ENCODE results near the gene CBR4.
"Not testable (repeated sequence)": the region's sequence is repeated elsewhere in the genome, so short reads cannot be mapped to it uniquely, and the experiment has no call there.

The CBR4 gene

DNA sequence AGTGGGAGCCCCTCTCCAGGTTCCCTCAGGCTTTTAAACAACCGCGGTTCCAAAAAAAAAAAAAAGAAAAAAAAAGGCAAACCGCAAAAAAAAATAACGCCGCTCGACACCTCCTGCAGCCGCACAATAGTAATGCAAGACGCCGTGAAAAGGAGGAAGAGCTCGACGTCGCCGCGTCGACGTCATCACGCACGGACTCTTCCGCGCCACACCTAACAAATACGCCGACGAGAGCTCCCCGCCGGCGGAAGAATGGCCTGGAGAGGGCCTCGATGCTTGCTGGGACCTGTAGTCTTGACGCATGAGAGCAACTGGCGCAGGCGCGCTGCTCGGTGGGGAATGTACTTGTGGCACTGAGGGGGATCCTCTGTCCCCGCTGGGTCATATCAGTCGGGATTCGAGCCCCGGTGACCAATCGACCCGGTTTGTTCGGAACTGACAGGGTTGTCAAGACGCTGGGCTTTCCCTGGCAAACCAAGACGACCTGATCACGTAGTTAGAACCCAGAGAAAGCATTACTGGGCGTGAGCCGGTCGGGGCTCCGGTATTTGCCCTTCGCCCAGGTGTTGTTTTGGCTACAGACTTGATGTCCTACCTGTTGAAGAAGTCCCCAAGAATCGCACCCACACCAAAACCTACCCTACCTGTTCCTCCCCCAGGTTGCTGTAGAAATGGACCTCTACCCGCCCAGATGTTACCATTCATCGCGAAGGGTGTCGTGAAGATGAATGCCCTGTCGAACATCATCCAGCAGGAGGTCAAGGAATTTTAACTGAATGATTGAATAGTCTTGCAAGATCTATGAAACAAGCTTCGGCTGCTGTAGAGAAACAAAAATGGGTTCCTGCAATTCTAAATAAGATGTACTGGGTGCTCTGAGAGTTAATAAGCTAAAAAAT, at the start of gene CBR4:
TSS of gene CBR4 (minus strand) at position 131 of the 899 bp plus-strand sequence. CDS start 166 bp downstream, outside the sequence.
- DNase-seq = peak; percentile 99

DNA sequence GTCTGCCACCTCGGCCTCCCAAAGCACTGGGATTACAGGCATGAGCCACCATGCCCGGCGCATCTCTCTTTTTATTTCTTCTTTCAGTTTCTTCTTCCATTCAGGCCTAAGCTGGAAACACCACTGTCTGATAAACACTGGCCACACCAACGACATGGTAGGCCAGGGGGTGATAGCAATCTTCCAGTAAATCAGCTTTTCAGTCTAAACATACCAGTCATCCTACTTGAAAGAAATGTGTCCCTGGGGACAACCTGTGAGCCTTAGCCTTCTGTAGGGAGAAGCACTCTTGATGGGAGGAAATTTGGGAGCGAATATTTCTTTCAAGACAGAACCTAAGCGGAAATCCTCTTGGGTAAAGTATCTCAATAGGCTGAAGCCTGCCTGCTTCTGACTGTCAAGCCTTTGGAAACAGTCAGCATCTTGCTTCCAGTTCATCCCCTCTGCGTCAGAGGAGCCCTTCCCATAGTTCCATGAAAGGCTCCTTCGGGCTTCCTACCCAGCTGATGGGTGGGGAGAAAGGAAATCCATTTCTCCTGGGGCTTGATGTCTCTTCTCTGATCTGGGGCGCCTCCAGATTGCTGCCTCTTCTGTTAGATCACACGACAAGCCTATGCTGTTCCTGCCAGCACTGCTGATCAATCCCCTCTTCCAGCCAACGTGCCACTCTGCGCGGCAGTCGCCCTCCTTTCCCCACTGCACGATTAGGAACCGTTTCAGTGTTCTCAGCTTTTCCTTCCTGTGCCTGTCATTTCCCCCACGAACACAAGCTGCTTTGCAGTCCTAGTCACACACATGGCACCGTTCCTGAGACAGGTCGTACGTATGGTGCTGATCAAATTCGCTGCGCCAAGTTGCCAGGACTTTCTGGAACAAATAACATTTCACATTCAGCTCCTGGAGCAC, 49.5 kb upstream of the CBR4 start:
- DNase-seq = no peak

DNA sequence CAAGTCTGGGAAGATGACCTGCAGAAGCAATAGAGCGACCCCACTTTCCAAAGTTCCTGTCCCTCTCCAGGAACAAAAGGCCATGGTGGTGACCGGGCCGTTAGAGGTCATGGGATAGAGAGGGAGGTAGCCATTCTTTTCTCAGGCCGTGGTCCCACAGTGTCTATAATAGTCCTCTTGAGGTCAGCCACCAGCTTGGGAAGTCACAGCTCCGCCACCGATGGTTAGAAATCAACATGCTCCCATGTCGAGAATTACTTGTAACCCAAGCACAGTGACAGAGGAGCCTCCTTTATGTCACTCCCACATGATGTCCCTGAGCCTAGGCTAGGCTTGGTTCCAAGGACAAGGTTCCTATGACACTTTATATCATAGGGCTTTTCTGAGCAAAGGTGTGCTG, 48.3 kb upstream of the CBR4 start:
- no peak for DNase-seq

DNA sequence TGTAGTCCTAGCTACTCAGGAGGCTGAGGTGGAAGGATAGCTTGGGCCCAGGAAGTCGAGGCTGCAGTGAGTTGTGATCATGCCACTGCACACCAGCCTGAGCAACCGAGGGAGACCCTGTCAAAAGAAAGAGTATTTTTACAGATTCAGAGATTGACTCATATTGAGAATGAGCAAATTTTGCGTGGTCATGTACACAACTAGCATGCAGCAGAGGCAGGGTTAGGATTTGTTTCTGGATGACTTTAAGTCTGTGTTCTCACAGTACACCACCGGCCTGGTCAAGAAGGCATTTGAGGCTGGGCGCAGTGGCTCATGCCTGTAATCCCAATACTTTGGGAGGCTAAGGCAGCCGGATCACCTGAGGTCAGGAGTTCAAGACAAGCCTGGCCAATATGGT, 44.8 kb upstream of the CBR4 start:
- no peak for DNase-seq

DNA sequence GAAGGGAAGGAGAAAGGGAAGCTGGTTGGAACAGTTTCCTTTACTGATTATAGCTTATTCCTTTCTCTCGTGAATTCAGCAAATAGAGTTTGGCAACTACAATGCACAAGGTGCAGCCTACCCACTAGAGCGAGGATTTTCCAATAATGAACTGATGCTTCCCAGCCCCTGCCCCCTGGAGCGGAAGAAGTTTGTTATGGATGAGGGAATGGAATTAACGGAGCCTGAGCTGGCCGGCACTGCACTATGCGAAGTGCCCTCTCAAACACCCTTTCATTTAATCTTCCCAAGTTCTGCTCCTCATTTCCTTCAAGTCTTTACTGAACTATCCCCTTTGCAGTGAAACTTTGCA, 42.5 kb upstream of the CBR4 start:
- no peak for DNase-seq

DNA sequence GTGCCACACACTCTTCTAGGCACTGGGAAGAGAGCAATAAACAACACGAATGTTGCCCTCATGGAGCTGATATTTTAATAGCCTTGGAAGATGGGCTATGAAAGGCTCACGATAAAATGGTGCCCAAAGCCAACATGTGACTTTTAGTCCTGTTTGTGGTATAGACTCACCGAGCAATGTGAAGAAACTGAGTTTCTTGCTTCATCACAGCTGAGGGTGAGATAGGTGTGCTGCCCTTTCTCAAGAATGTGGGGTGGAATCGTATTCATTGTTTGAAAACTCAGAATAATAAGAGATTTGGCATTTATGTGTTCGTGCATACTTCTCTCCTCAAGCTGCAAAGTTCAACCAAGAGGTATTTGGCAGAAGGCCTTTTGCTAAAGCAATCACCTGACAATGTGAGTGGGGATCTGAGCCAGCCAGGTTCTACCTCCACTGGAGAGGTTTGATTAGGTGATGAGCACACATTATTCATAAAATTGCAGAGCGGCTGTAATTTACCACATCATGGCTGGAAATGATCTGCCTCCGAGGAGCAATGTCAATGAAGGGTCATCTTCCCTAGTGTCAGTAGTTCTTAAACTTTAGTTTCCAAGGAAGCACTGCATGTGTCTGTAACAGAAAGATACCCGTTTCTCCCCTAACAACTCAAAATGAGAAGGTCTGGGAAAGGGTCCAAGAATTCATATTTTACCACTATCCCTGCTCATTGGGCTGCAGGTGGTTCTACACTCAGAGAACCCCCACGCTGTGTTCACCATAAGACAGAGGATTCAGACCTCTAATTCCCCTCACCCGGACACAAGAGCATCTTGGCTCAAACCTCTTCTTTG, 41.9 kb upstream of the CBR4 start:
- no peak for DNase-seq

DNA sequence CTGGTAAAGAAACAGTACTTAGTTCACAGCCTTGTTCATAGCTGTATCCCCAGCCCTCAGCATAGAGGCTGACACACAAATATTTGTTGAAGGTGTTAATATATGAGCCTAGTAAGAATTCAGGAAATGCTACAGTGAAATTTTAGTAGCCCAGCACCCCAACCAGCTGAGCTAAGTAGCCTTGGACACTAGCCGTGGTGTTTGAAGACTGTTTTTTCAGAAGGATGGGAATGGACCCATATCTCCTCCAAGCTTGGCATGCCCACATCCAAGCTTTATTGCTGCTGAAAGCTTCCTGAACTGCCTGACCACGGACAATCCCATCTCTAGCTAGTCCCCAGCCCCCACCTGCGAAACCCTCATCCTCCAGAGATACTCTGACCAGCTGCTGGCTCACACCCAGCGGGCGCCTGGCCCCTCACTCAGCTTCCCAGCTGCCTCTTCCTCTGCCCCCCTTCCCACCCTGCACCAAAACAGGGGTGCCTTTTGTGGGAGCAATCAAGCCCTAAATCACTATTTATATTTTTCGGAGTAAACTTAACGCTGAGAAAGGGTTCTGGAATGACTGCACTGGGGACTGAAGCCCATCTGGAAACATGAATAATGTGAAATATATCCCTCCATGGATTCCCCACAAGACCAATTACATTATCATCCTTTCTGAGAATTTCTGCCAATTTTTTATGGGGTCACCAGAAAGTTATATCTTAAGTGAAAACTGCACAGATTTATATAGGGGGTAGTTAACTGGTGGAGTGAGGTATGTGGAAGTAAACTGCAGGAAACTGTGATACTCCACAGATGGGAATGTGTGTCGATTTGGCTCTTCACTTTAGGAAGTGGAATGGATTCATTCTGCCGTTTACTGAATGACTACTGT, 41.1 kb upstream of the CBR4 start:
- no peak for DNase-seq

DNA sequence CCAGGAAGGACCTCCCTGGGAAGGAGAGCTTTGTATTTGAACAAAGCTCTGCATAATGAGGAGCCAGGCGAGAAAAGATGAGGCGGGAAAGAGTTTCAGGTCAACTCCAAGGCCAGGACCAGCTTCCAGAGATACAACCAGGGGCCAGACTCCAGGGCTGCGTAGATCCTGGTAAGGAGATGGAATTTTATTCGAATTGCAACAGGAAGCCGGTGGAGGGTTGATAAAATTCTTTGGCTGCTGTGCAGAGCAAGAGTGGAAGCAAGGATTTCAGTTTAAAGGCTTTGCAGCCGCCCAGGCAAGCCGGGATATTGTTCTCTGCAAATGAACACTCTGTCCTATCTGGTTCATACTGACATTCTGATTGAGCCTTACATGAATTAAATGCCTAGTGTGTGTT, 40.2 kb upstream of the CBR4 start:
- peak; percentile 57 for DNase-seq

DNA sequence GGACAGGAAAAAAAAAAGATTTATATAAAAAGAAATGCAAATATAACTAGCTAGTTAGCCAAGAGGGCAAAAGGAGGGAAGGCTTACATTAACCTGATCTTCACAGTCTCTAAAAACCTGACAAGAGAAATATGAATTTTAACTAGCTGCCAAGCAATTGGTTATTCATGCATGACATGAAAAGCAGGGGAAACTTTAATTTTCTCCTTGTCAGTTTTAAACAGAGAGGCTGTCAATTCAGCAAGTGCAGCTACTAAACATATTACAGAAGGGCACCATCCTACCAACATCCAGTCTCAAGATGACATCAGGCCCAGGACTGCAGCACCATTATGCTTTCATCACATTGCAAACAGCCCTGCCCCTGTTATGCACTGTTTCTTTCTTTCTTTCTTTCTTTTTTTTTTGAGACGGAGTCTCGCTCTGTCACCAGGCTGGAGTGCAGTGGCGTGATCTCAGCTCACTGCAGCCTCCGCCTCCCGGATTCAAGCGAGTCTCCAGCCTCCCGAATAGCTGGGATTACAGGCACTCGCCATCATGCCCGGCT, 38.9 kb upstream of the CBR4 start:
- no peak for DNase-seq

DNA sequence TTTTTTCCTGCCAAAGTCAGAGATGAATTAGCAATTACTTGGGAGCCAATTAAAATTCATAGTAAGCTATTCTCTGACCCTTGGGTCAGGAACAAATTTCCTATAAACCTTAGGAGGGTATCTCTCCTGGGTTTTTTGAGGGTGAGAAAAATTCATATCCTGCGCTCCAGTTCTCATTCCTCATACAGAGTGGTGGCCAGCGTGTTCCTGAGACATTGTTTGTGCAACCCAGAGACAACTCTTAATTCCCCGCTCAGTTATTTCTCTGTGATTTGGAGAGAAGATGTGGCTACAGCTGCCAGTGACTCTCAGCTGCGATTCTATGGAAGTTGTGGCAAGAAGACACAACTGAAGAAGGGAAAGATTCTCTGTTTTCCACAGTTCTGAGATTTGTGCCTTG, 37.9 kb upstream of the CBR4 start:
- DNase-seq = no peak

DNA sequence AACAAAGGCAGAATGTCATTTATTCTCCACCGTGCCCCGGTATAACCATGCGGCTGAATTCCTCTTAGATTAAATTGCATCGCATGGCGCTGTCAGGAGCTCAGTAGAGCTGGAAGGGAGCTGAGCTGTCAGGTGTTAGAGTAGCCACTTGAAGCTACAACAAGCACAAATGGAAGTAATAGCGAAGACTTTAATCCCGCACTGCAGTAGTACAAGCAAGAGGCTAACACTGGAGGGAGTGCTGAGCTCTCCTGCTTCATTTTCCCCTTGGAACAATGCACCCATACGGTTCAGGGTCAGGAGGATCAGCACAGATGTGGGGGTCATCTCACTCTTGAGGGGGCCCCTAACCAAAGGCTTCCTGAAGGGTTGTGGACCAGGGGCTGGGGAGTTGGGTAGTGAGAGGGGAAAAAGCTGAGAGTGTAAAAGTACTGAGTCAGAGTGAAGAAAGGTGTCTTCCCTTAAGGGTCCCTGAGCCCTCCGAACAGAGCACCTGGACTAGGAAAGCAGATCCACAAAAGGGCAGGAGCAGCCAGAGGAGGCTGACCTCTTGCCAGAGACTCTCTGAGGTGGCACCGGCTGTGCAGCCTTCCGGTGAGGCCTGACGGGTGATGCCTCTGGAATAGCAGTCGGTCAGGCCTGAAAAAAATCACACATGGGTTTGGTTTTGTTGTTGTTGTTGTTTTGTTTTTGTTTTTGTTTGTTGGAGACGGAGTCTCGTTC, 36.0 kb upstream of the CBR4 start:
- DNase-seq = no peak

DNA sequence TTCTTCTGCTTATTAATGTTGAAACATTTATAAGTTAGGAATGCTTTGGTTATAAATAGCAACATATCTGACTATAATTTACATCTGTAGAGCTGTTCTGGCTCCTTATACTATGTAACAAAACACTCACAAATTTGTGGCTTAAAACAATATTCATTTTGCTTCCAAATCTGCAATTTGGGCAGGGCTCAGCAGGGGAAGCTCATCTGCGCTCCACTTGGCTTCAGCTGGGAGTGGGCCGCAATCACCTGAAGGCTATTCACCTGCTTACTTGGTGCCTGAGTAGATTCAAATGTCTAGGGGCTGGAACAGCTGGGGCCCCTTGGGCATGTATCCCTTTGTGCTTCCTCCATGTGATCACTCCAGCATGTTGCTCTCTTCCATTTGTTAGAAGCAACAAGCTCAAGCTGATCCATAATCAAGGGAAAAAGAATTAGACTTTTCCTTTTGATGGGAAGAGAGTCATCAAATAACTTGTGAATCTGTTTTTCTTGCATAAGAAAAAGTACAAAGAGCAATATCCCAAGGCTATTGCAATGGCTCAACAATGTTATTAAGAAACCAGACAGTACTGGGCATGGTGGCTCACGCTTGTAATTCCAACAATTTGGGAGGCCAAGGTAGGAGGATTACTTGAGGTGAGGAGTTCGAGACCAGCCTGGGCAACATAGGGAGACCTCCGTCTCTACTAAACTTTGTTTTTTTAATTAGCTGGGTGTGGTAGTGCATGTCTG, 34.8 kb upstream of the CBR4 start:
- no peak for DNase-seq

DNA sequence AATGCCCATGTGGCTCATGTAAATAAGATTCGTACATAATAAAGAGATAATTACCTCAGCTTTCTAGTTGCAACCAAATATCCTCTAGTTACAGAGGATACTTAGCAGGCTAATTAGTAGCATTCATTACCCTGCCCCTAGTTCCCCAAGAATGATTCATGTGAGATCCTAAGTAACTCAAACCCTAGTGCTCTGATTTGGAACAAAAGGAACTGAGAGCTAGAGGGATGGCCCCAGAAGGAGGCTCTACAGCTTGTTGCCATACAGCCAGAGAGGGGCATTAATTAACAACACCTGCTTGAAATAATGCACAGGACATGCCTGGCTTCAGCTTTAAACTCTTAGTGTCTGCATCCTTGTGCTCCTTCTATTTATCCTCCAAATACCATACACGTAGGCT, 32.6 kb upstream of the CBR4 start:
- DNase-seq = no peak

DNA sequence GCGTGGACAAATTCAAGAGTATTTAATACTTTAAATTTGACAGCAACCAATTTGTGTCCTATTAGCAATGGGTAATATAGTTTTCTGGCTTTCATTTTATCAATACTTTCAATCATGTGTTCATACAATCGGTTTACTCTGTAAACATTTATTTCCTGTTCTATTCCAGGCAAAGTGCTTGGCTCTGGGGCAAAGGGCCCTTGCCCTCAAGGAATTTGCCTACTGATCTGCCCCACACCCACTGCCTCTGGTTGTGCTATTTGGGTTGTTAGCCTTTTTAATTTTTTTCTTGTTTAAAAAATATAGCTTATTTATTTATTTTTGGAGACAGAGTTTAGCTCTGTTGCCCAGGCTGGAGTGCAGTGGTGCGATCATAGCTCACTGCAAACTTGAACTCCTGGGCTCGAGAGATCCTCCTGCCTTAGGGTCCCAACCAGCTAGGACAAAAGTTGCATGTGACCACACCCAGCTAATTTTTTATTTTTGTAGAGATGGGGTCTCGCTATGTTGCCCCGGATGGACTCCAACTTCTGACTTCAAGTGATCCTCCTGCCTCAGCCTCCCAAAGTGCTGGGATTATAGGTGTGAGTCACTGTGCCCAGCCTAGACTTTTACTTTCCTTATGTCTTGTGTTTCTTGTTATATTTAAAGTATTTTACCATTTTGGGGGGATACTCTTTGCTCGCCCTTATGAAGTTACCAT, 30.7 kb upstream of the CBR4 start:
- no peak for DNase-seq

DNA sequence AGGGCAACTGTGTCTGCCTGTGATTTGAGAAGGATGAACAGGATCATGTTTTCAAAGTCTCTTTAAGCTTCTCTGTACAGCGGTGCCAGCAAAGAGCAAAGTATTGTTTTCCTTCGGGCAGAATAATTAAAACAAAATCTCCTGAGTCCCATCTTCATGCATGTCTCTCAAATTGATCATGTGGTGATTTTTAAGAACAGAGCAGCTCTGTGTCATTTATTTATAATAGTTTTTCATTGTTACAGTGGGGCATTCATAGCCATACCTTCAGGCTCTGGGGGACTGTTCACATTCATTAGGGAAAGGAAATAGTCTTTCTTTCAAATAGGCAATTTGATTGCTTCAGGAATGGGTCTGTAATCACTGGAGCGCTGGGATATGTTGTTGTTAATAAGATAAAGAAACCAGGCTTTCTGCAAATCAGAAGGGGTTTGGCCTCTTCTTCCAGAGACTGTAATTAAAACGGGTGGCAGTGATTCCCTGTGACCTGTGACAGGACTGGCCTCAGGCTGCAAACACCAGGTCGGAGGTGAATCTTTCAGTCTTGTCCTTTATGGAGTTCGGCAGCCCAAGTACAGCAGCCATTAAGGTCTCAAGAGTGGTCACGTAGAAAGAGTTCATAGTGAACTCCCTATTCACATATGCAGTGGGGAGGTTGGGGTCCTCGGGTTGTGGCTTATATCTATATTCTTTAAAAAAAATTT, 29.3 kb upstream of the CBR4 start:
- no peak for DNase-seq

DNA sequence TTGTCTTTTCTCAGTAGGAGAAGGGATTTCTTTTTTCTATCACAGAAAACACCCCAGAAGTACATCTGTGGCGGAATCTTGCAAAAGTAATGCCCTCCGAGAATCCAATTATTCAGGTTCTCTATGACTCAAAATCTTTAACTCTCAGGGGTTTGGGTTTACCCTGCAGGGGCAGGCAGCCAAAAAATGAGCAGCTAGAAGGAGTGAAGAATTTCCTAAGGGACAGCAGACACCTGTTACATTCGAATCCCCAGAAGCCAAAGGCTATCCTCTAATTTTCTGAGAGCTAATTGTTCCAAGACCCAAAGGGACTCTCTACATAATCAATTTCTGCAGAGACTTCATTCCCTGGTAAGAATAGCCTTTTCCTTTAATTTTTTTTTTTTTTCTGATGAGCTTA, 27.5 kb upstream of the CBR4 start:
- DNase-seq = no peak

DNA sequence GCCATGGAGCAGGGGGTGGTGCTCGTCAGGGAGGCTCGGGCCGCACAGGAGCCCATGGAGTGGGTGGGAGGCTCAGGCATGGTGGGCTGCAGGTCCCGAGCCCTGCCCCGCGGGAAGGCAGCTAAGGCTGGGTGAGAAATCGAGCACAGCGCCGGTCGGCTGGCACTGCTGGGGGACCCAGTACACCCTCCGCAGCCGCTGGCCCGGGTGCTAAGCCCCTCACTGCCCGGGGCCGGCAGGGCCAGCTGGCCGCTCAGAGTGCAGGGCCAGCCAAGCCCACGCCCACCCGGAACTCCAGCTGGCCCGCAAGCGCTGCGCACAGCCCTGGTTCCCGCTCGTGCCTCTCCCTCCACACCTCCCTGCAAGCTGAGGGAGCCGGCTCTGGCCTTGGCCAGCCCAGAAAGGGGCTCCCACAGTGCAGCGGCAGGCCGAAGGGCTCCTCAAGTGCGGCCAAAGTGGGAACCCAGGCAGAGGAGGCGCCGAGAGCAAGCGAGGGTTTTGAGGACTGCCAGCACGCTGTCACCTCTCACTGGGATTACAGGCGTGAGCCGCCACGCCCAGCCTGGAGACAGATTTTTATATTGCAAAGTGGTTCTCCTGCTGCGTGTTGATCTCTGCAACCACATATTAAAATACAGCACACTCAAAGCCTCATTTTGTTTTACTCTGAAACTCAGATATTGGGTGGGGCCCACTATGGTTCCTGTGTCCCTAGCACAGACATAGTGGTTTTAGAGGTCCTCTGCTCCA, 26.0 kb upstream of the CBR4 start:
- not testable (repeated sequence) for DNase-seq

DNA sequence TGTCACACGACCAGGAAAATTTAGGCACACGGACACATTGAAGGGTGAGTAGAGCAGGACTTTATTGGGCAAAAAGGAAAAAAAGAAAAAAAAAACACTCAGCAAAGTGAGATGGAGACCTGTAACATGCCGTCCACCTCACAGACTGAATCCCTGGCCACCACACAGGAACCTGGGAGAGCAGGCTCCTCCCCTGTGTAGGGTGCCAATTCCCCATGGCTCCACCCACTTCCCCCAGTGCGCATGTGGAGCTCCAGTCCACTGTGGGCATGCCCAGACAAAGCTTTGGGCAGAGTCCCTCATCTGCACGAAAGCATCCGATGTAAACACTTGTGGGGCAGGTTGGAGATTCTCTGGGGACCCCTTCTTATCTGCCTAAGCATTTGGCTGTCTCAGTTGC, 23.6 kb upstream of the CBR4 start:
- no peak for DNase-seq
